AG10803 (cell line): Measurements from ENCODE around the gene GJB3.
A peak's percentile ranks its signal among the peaks of the same experiment; 100 is the strongest.

ENCODE experiments used
- DNase-seq: peaks from one replicate; pipeline ENCODE4 v3.0.0; 2010; ENCODE audit warnings: low read depth
- H3K4me3 ChIP-seq: 2 replicates; pipeline ENCODE4 v1.5.1; 2011; ENCODE audit warnings: mild to moderate bottlenecking, low read length, control low read depth
- CTCF ChIP-seq: conservative IDR thresholded peaks from 2 replicates; pipeline ENCODE4 v1.5.1; 2011; ENCODE audit warnings: mild to moderate bottlenecking, low read length, control low read depth, inconsistent platforms

The GJB3 gene

GRCh38 chr1:34761176-34761761 lies 19.7 kb upstream of the GJB3 start:
- no peak for DNase-seq
- H3K4me3 ChIP-seq = no peak overlapping the region
- TF ChIP-seq CTCF = no peak

GRCh38 chr1:34761776-34762307 lies 19.2 kb upstream of the GJB3 start:
- DNase-seq = no peak
- no peak overlapping the region for H3K4me3 ChIP-seq
- TF ChIP-seq CTCF = no peak

GRCh38 chr1:34762474-34763141 lies 18.4 kb upstream of the GJB3 start:
- no peak overlapping the region for H3K4me3 ChIP-seq
- TF ChIP-seq CTCF = no peak
- no peak for DNase-seq

GRCh38 chr1:34763142-34763781 lies 17.8 kb upstream of the GJB3 start:
- peak; percentile 23 for DNase-seq
- no peak for TF ChIP-seq CTCF
- no peak overlapping the region for H3K4me3 ChIP-seq

GRCh38 chr1:34768856-34769255 lies 12.2 kb upstream of the GJB3 start:
- no peak overlapping the region for H3K4me3 ChIP-seq
- no peak for TF ChIP-seq CTCF
- DNase-seq = no peak

GRCh38 chr1:34770891-34771504 lies 10.0 kb upstream of the GJB3 start:
- no peak for DNase-seq
- TF ChIP-seq CTCF = no peak

More at GRCh38 chr1:34770891-34771504, 10.0 kb upstream of the GJB3 start:
- no peak overlapping the region for H3K4me3 ChIP-seq
